ENCODE measurements around the gene LDHB. TPM values are rescaled to one million over a fixed set of nuclear protein-coding genes. Genes with fewer than 3 reads are reported as not detected.

Gene LDHB
- total RNA-seq, 2 donors from 2014 or later: 89.6 to 165 TPM

- no peaks in the 10 kb centered on the region for H3K36me3 ChIP-seq
- ATAC-seq (ENCODE audit: insufficient number of reproducible peaks, low FRiP score, low read depth) (no peak), DNase-seq (ENCODE audit: low spot score) (no peak)
- no peak overlapping the region for H3K27ac ChIP-seq
- no peaks in the 10 kb centered on the region for H3K4me1 ChIP-seq (ENCODE audit: control insufficient read depth in 1 of 2, low read depth in 2 of 2)
- TF ChIP-seq CTCF (IDR thresholded peaks at IDR 0.05): no peak
- no peaks in the 10 kb centered on the region for H3K9me3 ChIP-seq
- no peaks in the 10 kb centered on the region for H3K27me3 ChIP-seq (replicated peaks; ENCODE audit: insufficient read depth)
- H3K4me3 ChIP-seq: no peak overlapping the region
Observed at GRCh38 chr12:21606175-21606574, 51.5 kb downstream of the LDHB start.

DNA sequence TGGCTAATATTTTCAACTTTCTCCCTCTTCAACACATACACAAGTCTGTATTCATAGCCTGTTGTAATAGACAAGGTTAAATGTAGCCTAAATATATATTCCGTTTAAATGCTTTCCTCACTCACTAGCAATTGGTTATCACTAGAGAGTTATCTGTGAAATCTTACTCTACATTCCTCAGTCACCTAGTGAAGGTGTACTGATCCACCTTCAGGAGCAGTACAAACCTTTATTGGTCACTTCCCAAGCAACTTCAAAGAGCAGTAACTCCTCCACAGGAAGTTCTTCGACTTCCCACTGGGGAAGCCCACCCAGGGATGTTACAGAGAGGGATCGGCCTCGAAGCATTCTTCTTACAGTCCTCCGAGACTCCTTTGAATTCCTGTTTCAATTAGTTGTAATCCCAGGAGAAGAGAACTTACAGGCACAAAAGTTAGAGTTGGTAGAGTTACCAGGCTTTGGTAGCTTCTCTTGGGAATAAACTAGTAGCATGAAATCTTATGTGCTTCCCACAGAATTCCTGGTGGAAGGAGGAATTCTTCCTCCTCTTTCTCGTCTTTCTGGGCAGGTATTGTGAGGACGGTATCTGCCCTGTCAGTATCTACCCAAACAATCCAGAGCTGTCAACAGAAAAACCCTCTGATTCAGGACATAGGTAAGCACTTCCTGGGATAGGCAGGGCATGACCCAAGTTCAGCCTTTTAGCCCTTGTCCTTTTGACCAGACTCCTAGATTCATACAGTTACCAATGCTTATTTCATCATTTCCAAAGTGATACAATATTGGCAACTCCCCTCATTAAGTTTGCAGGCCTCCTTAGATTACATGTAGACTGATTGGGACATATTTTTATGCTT lies 53.2 kb downstream of the LDHB start, which contains the start of gene GYS2:
TSS of gene GYS2 (minus strand) at position 603 of the 857 bp plus-strand sequence. CDS start at position 348, 255 bp downstream.
- Histone ChIP-seq H3K36me3 (no peaks in the 10 kb centered on the region), H3K27me3 (replicated peaks; ENCODE audit: insufficient read depth) (no peaks in the 10 kb centered on the region), H3K4me3 (no peak within 1 kb of the TSS), H3K4me1 (ENCODE audit: control insufficient read depth in 1 of 2, low read depth in 2 of 2) (no peaks in the 10 kb centered on the region), H3K27ac (no peak within 1 kb of the TSS), H3K9me3 (no peaks in the 10 kb centered on the region)
- TF ChIP-seq CTCF (IDR thresholded peaks at IDR 0.05): no peak
- ATAC-seq (ENCODE audit: insufficient number of reproducible peaks, low FRiP score, low read depth): no peak
- no peak for DNase-seq (ENCODE audit: low spot score)

DNA sequence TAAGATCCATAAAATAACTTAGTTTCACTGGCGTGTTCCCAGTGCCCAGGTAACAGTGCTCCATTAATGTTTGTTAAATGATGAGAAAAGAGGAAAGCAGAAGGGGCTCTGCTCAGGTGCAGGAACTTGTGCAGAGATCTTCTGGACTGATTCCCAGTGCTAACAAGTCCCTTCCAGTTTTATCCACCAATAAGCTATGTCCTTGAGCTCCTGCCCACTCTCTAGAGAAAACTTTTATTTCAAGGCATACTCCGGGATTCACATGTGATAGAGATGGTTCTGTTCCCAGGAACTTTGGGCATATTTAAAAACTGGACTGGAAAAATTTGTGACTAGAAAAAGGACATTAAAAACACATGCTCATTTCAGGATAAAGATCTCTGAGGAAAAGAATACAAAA lies 54.9 kb downstream of the LDHB start:
- no peak for TF ChIP-seq CTCF (IDR thresholded peaks at IDR 0.05)
- no peak for ATAC-seq (ENCODE audit: insufficient number of reproducible peaks, low FRiP score, low read depth)
- no peak overlapping the region for H3K4me3 ChIP-seq

GRCh38 chr12:21600196-21600595 lies 57.4 kb downstream of the LDHB start:
- DNase-seq (ENCODE audit: low spot score): no peak
- Histone ChIP-seq H3K9me3 (no peaks in the 10 kb centered on the region), H3K4me1 (ENCODE audit: control insufficient read depth in 1 of 2, low read depth in 2 of 2) (no peaks in the 10 kb centered on the region), H3K27me3 (replicated peaks; ENCODE audit: insufficient read depth) (no peaks in the 10 kb centered on the region), H3K36me3 (no peaks in the 10 kb centered on the region), H3K4me3 (no peak overlapping the region), H3K27ac (no peak overlapping the region)
- no peak for ATAC-seq (ENCODE audit: insufficient number of reproducible peaks, low FRiP score, low read depth)
- no peak for TF ChIP-seq CTCF (IDR thresholded peaks at IDR 0.05)

More for the DNA sequence above, 54.9 kb downstream of the LDHB start:
- H3K36me3 ChIP-seq: no peaks in the 10 kb centered on the region
- no peak overlapping the region for H3K27ac ChIP-seq
- no peaks in the 10 kb centered on the region for H3K9me3 ChIP-seq
- no peak for DNase-seq (ENCODE audit: low spot score)
- no peaks in the 10 kb centered on the region for H3K27me3 ChIP-seq (replicated peaks; ENCODE audit: insufficient read depth)
- H3K4me1 ChIP-seq (ENCODE audit: control insufficient read depth in 1 of 2, low read depth in 2 of 2): no peaks in the 10 kb centered on the region

DNA sequence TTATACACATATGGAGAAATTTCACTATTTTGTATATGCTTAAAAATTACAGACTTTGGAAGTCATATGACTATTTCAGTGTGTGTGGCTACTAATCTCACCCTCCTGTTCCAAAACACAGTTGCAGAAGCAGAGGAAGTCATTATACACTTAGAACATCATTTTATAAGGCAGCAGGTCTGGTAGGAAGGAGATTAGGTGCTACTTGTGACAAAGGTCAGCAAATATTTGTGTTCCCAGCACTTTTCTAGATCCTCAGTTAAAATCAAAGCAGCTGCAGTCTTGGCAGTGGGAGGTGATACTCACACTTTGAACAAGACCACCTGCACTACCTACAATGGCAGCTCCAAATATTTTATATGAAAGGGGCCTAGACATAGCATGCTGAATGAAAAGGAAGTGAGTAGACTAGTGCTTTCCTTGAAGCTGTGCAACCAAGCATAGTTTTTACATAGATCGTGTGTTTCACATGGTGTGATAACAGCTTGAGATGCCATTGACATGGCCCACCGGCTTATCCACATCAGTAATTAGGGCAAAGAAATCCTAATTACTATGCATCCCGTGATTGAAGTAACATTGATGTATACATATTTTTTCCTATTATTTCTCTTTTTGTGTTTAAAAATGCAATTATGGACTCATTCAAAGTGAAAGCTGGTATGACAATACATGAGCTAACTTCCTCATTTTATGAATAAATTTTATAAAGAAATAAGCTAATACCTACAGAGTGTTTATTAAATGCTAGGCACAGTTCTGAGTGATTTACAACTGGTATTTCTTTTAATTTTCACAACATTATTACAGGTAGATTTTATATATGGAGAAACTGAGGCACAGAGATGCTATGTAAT lies 58.3 kb downstream of the LDHB start:
- no peak overlapping the region for H3K27ac ChIP-seq
- no peaks in the 10 kb centered on the region for H3K9me3 ChIP-seq
- H3K27me3 ChIP-seq (replicated peaks; ENCODE audit: insufficient read depth): no peaks in the 10 kb centered on the region
- no peaks in the 10 kb centered on the region for H3K4me1 ChIP-seq (ENCODE audit: control insufficient read depth in 1 of 2, low read depth in 2 of 2)
- TF ChIP-seq CTCF (IDR thresholded peaks at IDR 0.05): no peak
- H3K36me3 ChIP-seq: no peaks in the 10 kb centered on the region
- H3K4me3 ChIP-seq: no peak overlapping the region
- DNase-seq (ENCODE audit: low spot score): no peak
- no peak for ATAC-seq (ENCODE audit: insufficient number of reproducible peaks, low FRiP score, low read depth)

Data from thoracic aorta (tissue), 2 donors.